GM10266 (cell line): ENCODE results near the gene BTBD2.

Experiments
- DNase-seq: peaks from one replicate; pipeline ENCODE4 v3.0.0; 2012; ENCODE audit errors: extremely low spot score
- TF ChIP-seq, protein P1 (sequence below): IDR thresholded peaks from 2 replicates; pipeline ENCODE4 v1.5.1; 2012; ENCODE audit warnings: mild to moderate bottlenecking, low read depth; ENCODE audit not compliant: control insufficient read depth, insufficient read depth; ENCODE audit errors: missing control alignments

Gene BTBD2

DNA sequence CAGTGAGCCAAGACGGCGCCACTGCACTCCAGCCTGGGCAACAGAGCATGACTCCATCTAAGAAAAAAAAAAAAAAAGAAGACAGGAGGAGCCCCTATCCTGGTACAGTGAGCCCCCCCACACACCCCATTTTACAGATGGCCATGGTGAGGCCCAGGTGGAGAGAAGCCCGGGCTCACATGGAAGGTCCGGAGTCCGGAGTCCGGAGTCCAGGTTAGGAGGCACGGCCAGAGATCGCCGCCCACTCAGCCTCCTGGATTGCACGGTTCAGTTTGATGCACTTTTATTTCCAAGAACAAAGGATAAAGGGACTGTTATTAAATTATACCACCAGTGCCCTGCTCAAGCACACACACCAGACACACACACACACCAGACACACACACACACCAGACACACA, 11.3 kb upstream of the BTBD2 start:
- DNase-seq = no peak
- TF ChIP-seq, protein P1, sequence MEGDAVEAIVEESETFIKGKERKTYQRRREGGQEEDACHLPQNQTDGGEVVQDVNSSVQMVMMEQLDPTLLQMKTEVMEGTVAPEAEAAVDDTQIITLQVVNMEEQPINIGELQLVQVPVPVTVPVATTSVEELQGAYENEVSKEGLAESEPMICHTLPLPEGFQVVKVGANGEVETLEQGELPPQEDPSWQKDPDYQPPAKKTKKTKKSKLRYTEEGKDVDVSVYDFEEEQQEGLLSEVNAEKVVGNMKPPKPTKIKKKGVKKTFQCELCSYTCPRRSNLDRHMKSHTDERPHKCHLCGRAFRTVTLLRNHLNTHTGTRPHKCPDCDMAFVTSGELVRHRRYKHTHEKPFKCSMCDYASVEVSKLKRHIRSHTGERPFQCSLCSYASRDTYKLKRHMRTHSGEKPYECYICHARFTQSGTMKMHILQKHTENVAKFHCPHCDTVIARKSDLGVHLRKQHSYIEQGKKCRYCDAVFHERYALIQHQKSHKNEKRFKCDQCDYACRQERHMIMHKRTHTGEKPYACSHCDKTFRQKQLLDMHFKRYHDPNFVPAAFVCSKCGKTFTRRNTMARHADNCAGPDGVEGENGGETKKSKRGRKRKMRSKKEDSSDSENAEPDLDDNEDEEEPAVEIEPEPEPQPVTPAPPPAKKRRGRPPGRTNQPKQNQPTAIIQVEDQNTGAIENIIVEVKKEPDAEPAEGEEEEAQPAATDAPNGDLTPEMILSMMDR = no peak

DNA sequence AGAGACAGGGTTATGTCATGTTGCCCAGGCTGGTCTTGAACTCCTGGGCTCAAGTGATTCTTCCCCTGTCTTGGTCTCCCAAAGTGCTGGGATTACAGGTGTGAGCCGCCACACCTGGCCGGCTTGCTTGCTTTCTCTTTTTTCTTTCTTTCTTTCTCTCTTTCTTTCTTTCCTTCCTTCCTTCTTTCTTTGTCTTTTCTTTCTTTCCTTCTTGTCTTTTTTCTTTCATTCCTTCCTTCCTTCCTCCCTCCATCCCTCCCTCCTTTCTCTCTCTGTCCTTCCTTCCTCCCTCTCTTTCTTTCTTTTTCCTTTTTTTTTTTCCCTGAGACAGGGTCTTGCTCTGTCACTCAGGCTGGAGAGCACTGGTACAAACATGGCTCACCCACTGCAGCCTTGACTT, 6.8 kb upstream of the BTBD2 start:
- no peak for DNase-seq
- TF ChIP-seq, protein P1 = no peak

DNA sequence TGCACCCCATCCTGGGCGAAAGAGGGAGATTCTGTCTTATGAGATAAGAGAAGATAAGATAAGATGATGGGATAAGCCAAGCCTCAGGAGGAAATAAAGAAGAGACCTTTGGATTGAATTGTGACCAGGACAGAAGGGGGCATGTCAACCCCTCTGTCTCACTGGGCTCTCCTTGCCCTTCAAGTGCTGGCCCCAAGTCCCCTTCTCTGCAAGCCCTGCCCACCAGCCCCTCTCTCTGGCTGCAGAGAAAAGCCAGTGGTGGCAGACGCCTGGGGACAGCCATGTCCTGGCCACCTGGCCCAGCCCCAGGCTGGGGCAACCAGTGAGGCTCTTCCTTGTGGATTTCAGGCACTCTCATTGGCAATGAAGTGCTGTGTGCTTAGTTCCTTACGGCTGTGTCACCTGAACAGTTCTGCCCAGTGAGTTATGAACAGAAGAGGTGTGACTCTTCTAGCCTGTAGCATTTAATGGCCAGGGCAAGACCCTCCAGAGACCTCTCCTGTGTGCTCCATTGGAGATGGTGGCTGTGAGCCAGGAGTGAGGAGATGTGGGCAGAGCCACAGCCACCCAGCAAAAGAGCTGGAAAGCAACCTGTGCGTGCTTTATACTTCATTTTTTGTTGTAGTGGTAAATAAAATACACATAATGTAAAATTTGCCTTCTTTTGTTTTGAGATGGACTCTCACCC, 6.1 kb upstream of the BTBD2 start:
- no peak for DNase-seq
- TF ChIP-seq, protein P1 = no peak

DNA sequence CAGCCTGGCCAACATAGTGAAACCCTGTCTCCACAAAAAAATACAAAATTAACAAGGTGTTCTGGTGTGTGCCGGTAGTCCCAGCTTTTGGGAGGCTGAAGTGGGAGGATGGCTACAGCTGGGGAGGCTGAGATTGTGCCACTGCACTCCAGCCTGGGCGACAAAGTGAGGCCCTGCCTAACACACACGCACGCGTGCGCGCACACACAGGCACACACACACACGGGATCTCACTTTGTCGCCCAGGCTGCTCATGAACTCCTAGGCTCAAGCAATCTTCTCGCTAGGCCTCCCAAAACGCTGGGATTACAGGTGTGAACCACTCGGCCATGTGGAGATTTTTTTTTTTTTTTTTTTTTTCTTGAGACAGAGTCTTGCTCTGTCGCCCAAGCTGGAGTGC, 3.2 kb upstream of the BTBD2 start:
- TF ChIP-seq, protein P1 = no peak
- no peak for DNase-seq

DNA sequence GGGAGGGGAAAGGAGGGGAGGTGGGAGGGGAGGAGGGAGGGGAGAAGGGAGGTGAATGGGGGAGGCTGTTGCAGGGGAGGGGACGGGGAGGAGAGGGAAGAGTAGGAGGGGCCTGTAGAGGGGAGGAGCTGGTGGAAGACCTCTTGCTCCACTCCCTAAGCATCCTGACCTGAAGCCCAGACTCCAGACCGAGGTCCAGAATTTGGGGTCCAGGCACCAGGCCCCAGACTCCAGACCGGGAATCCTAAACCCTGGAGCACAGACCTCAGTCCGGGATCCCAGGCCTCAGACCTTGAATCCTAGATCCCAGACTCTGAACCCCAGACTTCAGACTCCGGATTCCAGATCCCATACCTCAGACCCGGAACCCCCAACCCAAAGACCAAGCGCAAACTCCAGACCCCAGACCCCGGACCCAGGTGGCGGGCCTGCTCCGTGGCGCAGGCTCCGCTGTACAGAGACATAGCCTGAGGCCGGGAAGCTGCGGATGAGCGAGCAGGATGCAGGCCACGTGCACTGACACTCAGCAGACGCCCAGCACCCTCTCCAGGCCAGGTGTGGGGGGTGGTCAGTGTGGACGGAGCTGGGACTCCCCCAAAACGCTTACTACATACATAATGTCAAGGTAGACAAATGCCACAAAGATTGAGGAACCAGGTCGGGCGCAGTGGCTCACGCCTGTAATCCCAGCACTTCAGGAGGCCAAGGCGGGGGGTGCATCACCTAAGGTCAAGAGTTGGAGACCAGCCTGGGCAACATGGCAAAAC, 710 bp upstream of the BTBD2 start:
- TF ChIP-seq, protein P1 = no peak
- DNase-seq = peak; percentile 91

DNA sequence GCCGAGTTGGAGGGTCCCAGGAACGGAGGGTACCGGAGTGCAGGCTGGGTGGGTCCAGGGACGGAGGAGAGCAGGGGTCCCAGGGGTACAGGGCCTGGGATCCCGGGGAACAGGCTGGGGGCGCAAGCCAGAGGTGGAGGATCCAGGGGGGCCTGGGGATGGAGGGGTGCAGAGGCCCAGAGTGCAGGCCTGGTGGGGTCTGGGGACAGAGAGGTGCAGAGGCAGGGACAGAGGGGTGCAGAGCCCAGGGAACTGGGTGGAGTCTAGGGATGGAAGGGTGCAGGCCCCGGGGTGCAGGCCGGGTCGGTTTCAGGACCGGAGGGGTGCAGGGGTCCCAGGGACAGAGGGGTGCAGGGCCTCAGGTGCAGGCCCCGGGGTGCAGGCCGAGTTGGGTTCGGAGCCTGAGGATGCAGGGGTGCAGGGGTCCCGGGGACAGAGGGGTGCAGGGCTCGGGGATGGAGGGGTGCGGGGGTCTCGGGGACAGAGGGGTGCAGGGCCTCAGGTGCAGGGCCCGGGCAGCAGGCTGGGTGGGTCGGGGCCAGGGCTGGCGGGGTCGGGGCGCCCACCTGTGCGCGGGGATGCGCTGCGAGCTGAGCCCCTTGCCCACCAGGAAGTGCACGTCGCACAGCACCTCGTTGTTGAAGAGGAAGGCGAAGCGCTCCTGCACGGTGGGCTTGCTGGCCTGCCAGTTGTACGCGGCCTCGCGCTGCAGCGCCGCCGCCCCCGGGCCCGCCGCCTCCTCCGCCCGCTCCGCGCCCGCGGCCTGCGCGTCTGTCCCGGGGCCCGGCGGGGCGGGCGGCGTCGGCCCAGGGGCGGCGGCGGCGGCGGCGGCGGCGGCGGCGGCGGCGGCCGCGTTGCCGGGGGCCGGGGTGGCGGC, 545 bp downstream of the BTBD2 start:
- DNase-seq = no peak
- TF ChIP-seq, protein P1 = no peak
